ENCODE measurements around the gene PRKCH. TPM values are rescaled to one million over a fixed set of nuclear protein-coding genes. Genes with fewer than 3 reads are reported as not detected.
A peak's percentile ranks its signal among the peaks of the same experiment; 100 is the strongest.

Gene PRKCH
- total RNA-seq (2016; rRNA removed; fragmentation: Illumina TruSeq; extraction: Trizol) (1.3 and 1.9 TPM in 2 replicates), polyA plus RNA-seq (2011; rRNA removed) (0.47 and 0.48 TPM in 2 replicates), polyA minus RNA-seq (2011; rRNA and poly(A)+ RNA removed; ENCODE audit: low replicate concordance) (1.9 and 3.2 TPM in 2 replicates), Bru-seq, nascent RNA (percentile 28 among the genes with signal in this experiment), BruChase-seq, experiment 1, labeled RNA remaining after a 6-hour chase (percentile 23 among the genes with signal in this experiment), BruChase-seq, experiment 2, labeled RNA remaining after a 2-hour chase (percentile 24 among the genes with signal in this experiment)
- 0.40 and 0.44 TPM in 2 replicates for total RNA-seq (2016; cell fraction: cytosol; rRNA removed; fragmentation: Illumina TruSeq; extraction: Trizol; ENCODE audit: low read depth)
- total RNA-seq (2016; cell fraction: insoluble cytoplasmic fraction; rRNA removed; fragmentation: Illumina TruSeq; extraction: Trizol) = 1.0 and 1.8 TPM in 2 replicates
- 0.93 and 1.4 TPM in 2 replicates for total RNA-seq (2016; cell fraction: membrane; rRNA removed; fragmentation: Illumina TruSeq; extraction: Trizol)
- total RNA-seq (2016; cell fraction: nucleus; rRNA removed; fragmentation: Illumina TruSeq; extraction: Trizol) = 2.2 and 3.9 TPM in 2 replicates
- 0.31 and 0.72 TPM in 2 replicates for polyA plus RNA-seq (2011; cell fraction: cytosol; rRNA removed)
- polyA plus RNA-seq (2011; cell fraction: nucleus; rRNA removed) = 0.48 and 0.74 TPM in 2 replicates
- 0.24 and 1.3 TPM in 2 replicates for polyA plus RNA-seq (2012)
- 0.06 and 0.10 TPM in 2 replicates for polyA plus RNA-seq (2016; cell fraction: cytosol; fragmentation: Illumina TruSeq; extraction: Trizol; ENCODE audit: low read depth)
- polyA plus RNA-seq (2016; cell fraction: insoluble cytoplasmic fraction; fragmentation: Illumina TruSeq; extraction: Trizol; ENCODE audit: low read depth) = 0.99 and 1.9 TPM in 2 replicates
- 0.19 and 0.48 TPM in 2 replicates for polyA plus RNA-seq (2016; cell fraction: membrane; fragmentation: Illumina TruSeq; extraction: Trizol; ENCODE audit: low read depth)
- polyA plus RNA-seq (2016; cell fraction: nucleus; fragmentation: Illumina TruSeq; extraction: Trizol; ENCODE audit: insufficient read depth, low read depth) = 0.91 and 1.4 TPM in 2 replicates
- 1.7 TPM in 1 of 2 replicates, not detected in the other for polyA minus RNA-seq (2011; cell fraction: cytosol; rRNA and poly(A)+ RNA removed)
- 1.2 and 1.3 TPM in 2 replicates for polyA minus RNA-seq (2011; cell fraction: nucleus; rRNA and poly(A)+ RNA removed)
- long read RNA-seq, experiment 1 = 0 reads
- long read RNA-seq, experiment 2, partial matches to known transcripts = 1 of 2 reads
- long read RNA-seq, experiment 2, other reads (novel, unspliced or antisense) = 1 of 2 reads

- no peaks in the 10 kb centered on the region for H3K4me1 ChIP-seq (ENCODE audit: insufficient read depth, low read length)
- H3K79me2 ChIP-seq (ENCODE audit: insufficient read depth, low read length) = no peaks in the 10 kb centered on the region
- H3K9me3 ChIP-seq (ENCODE audit: low read length) = no peaks in the 10 kb centered on the region
- intact Hi-C loops (cut with micrococcal nuclease; ENCODE audit: unreplicated experiment) = no loop called here
- ATAC-seq = peak; percentile 86
- FAIRE-seq = no peak
- ChIA-PET CTCF (ENCODE audit: low intra/inter-chr PET ratio, low total read pairs) (no interaction called here), POLR2A (no interaction called here)
- H4K20me1 ChIP-seq (ENCODE audit: insufficient read depth, low read length) = no peaks in the 10 kb centered on the region
- no peak within 1 kb of the TSS for H2AFZ ChIP-seq (ENCODE audit: low read length)
- H3K27ac ChIP-seq (ENCODE audit: extremely low read length, insufficient read depth, low read length) = no peak within 1 kb of the TSS
- DNase-seq (ENCODE audit: low spot score) = peak; percentile 11
- no peaks in the 10 kb centered on the region for H3K36me3 ChIP-seq (replicated peaks in 1 of 2; ENCODE audit: control insufficient read depth in 1 of 2, insufficient read depth in 2 of 2, low read length in 2 of 2)
- in situ Hi-C loops (cut with HindIII; ENCODE audit: extremely low pct_ligation_motif_present, low pct_unique_long_range_greater_than_20kb) = no loop called here
- no TSS peak for BruUV-seq (replicated peaks)
- H3K4me3 ChIP-seq (replicated peaks in 1 of 3; ENCODE audit: insufficient read depth in 1 of 3, low read depth in 2 of 3, low read length in 3 of 3) = peak within 1 kb of the TSS; percentile 40 to 69 (median 50); a peak in 4 of 6 replicates
- peak within 1 kb of the TSS; percentile 71 for H3K4me2 ChIP-seq (ENCODE audit: low read depth, low read length)
- peaks cover 0 to 17% of the 10 kb centered on the region in 2 experiments; a peak in 2 of 5 replicates for H3K27me3 ChIP-seq (ENCODE audit: control insufficient read depth in 1 of 2, insufficient read depth in 2 of 2, low read length in 2 of 2)
- 0 out of 2 replicates have a peak within 1 kb of the TSS, but pooled peaks have one; percentile 8 for H3K9ac ChIP-seq (ENCODE audit: insufficient read depth, low read depth, low read length)
- WGBS (ENCODE audit: low lambda C conversion rate) = 5% methylated on average over 15 of the region's 66 CpGs
- TF ChIP-seq, protein P1, sequence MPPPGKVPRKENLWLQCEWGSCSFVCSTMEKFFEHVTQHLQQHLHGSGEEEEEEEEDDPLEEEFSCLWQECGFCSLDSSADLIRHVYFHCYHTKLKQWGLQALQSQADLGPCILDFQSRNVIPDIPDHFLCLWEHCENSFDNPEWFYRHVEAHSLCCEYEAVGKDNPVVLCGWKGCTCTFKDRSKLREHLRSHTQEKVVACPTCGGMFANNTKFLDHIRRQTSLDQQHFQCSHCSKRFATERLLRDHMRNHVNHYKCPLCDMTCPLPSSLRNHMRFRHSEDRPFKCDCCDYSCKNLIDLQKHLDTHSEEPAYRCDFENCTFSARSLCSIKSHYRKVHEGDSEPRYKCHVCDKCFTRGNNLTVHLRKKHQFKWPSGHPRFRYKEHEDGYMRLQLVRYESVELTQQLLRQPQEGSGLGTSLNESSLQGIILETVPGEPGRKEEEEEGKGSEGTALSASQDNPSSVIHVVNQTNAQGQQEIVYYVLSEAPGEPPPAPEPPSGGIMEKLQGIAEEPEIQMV (CRISPR knock-in tag; IDR thresholded peaks at IDR 0.05; ENCODE audit: low read depth) = peak; percentile 88
- TF ChIP-seq ELF3 (CRISPR knock-in tag; IDR thresholded peaks at IDR 0.05) = peak; percentile 73
- no peak for TF ChIP-seq ZNF275 (CRISPR knock-in tag; IDR thresholded peaks at IDR 0.05; ENCODE audit: borderline replicate concordance)
- TF ChIP-seq, protein P2, sequence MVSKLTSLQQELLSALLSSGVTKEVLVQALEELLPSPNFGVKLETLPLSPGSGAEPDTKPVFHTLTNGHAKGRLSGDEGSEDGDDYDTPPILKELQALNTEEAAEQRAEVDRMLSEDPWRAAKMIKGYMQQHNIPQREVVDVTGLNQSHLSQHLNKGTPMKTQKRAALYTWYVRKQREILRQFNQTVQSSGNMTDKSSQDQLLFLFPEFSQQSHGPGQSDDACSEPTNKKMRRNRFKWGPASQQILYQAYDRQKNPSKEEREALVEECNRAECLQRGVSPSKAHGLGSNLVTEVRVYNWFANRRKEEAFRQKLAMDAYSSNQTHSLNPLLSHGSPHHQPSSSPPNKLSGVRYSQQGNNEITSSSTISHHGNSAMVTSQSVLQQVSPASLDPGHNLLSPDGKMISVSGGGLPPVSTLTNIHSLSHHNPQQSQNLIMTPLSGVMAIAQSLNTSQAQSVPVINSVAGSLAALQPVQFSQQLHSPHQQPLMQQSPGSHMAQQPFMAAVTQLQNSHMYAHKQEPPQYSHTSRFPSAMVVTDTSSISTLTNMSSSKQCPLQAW (CRISPR knock-in tag; IDR thresholded peaks at IDR 0.05) = 0 out of 2 replicates have a peak, but pooled peaks have one; percentile 15
- no peak for TF ChIP-seq ZNF253 (CRISPR knock-in tag; IDR thresholded peaks at IDR 0.05; ENCODE audit: borderline replicate concordance)
- TF ChIP-seq SCMH1 (CRISPR knock-in tag; IDR thresholded peaks at IDR 0.05; ENCODE audit: borderline replicate concordance) = no peak
- no peak for TF ChIP-seq ZNF83 (CRISPR knock-in tag; IDR thresholded peaks at IDR 0.05; ENCODE audit: borderline replicate concordance)
- TF ChIP-seq ZNF431 (CRISPR knock-in tag; IDR thresholded peaks at IDR 0.05; ENCODE audit: borderline replicate concordance, low read depth) = 0 out of 2 replicates have a peak, but pooled peaks have one; percentile 23
- no peak for TF ChIP-seq ZNF326 (CRISPR knock-in tag; IDR thresholded peaks at IDR 0.05; ENCODE audit: borderline replicate concordance)
- TF ChIP-seq ETV5 (CRISPR knock-in tag; IDR thresholded peaks at IDR 0.05; ENCODE audit: borderline replicate concordance) = peak; percentile 36; the same call in 1 of the 2 replicates
- peak; percentile 21; the same call in 1 of the 2 replicates for TF ChIP-seq KDM2A (CRISPR knock-in tag; IDR thresholded peaks at IDR 0.05; ENCODE audit: borderline replicate concordance, low read depth)
- peak; percentile 18; the same call in 1 of the 2 replicates for TF ChIP-seq HOXA3 (CRISPR knock-in tag; IDR thresholded peaks at IDR 0.05)
Observed at GRCh38 chr14:61321385-61322010, at the start of gene PRKCH. TSS of gene PRKCH (plus strand) at chr14:61321579. CDS start at chr14:61322102, 523 bp downstream.
